GM23248 (cell line): Measurements from ENCODE around the gene CHIT1. TPM values are rescaled to one million over a fixed set of nuclear protein-coding genes. Genes with fewer than 3 reads are reported as not detected.

Experiments used
- DNase-seq: peaks from one replicate; pipeline ENCODE4 v3.0.0-alpha.2; 2015
- H2AFZ ChIP-seq: fragments of 200-600 bp; sonication (generic); 2 replicates; pipeline ENCODE4 v1.6.1; 2016; ENCODE audit warnings: antibody characterized with exemption
- H3F3A ChIP-seq: fragments of 200-600 bp; sonication (generic); 2 replicates; pipeline ENCODE4 v1.6.1; 2016; ENCODE audit warnings: mild to moderate bottlenecking, antibody characterized with exemption, mixed run types; ENCODE audit not compliant: insufficient read depth
- H3K27ac ChIP-seq: fragments of 200-600 bp; sonication (generic); 2 replicates; pipeline ENCODE4 v1.5.1; 2016; ENCODE audit warnings: mild to moderate bottlenecking
- H3K27me3 ChIP-seq: fragments of 200-600 bp; sonication (generic); replicated peaks from 2 replicates; pipeline ENCODE4 v1.6.1; 2016; ENCODE audit warnings: mild to moderate bottlenecking; ENCODE audit not compliant: insufficient read depth
- H3K36me3 ChIP-seq: fragments of 200-600 bp; sonication (generic); 2 replicates; pipeline ENCODE4 v1.6.1; 2016; ENCODE audit warnings: low read depth, mild to moderate bottlenecking
- H3K4me1 ChIP-seq: fragments of 200-600 bp; sonication (generic); 2 replicates; pipeline ENCODE4 v1.6.1; 2016; ENCODE audit warnings: mild to moderate bottlenecking; ENCODE audit not compliant: insufficient read depth
- H3K4me2 ChIP-seq: fragments of 200-600 bp; sonication (generic); one replicate; pipeline ENCODE4 v1.6.1; 2016; ENCODE audit warnings: mild to moderate bottlenecking; ENCODE audit not compliant: unreplicated experiment
- H3K4me3 ChIP-seq: fragments of 200-600 bp; sonication (generic); 2 replicates; pipeline ENCODE4 v1.5.1; 2016; ENCODE audit warnings: mild to moderate bottlenecking
- H3K79me2 ChIP-seq: fragments of 200-600 bp; sonication (generic); 2 replicates; pipeline ENCODE4 v1.6.1; 2016; ENCODE audit warnings: mild to moderate bottlenecking; ENCODE audit not compliant: insufficient read depth
- H3K9ac ChIP-seq: fragments of 200-600 bp; sonication (generic); 2 replicates; pipeline ENCODE4 v1.6.1; 2016; ENCODE audit warnings: mild to moderate bottlenecking
- H3K9me2 ChIP-seq: fragments of 200-600 bp; sonication (generic); 2 replicates; pipeline ENCODE4 v1.6.1; 2016; ENCODE audit warnings: mixed run types, mild to moderate bottlenecking, moderate library complexity; ENCODE audit not compliant: insufficient read depth
- H3K9me3 ChIP-seq: fragments of 200-600 bp; sonication (generic); one replicate; pipeline ENCODE4 v1.6.1; 2017; ENCODE audit warnings: low read depth
- H4K20me1 ChIP-seq: fragments of 200-600 bp; sonication (generic); 2 replicates; pipeline ENCODE4 v1.6.0; 2016; ENCODE audit not compliant: insufficient read depth
- EZH2 ChIP-seq: fragments of 200-600 bp; sonication (generic); IDR thresholded peaks from 2 replicates; pipeline ENCODE4 v1.6.1; 2018; ENCODE audit warnings: antibody characterized with exemption, mild to moderate bottlenecking; ENCODE audit not compliant: insufficient read depth, poor library complexity, severe bottlenecking
- EZH2phosphoT487 ChIP-seq: fragments of 200-600 bp; sonication (generic); IDR thresholded peaks from 2 replicates; pipeline ENCODE4 v1.6.1; 2018; ENCODE audit warnings: antibody characterized with exemption, moderate library complexity, mild to moderate bottlenecking, low read depth; ENCODE audit not compliant: insufficient read depth
- WGBS, 2 experiments: methylation state at CpG; one replicate each; pipeline ENCODE4 v1.1.6; 2015 to 2017; ENCODE audit warnings: low lambda C conversion rate in 2 of 2, low coverage in 1 of 2; ENCODE audit errors: missing lambda C conversion rate in 2 of 2; 5-methylcytosine and 5-hydroxymethylcytosine counted together
- in situ Hi-C: fragments of 300-500 bp; cut with MboI; formaldehyde crosslinking; loops from 2 replicates; pipeline ENCODE4 v1.15.0; 2020
- polyA plus RNA-seq: library from polyadenylated mRNA; unstranded; fragments of >200 nt; fragmentation: Nextera tagmentation; extraction: Ambion mirVana; gene quantifications from 2 replicates; pipeline ENCODE4 v1.2.1, GENCODE V29; 2016
- total RNA-seq: library from RNA; depleted of rRNA; stranded (reverse); fragments of >200 nt; shearing (Covaris generic); gene quantifications from 2 replicates; pipeline ENCODE4 v1.2.3, GENCODE V29; 2014

Gene CHIT1
- total and polyA plus RNA-seq, 2 experiments from 2014 or later = not detected

- in situ Hi-C loops = no loop called here
Measured at GRCh38 chr1:203200916-203201315, 28.6 kb downstream of the CHIT1 start.

DNA sequence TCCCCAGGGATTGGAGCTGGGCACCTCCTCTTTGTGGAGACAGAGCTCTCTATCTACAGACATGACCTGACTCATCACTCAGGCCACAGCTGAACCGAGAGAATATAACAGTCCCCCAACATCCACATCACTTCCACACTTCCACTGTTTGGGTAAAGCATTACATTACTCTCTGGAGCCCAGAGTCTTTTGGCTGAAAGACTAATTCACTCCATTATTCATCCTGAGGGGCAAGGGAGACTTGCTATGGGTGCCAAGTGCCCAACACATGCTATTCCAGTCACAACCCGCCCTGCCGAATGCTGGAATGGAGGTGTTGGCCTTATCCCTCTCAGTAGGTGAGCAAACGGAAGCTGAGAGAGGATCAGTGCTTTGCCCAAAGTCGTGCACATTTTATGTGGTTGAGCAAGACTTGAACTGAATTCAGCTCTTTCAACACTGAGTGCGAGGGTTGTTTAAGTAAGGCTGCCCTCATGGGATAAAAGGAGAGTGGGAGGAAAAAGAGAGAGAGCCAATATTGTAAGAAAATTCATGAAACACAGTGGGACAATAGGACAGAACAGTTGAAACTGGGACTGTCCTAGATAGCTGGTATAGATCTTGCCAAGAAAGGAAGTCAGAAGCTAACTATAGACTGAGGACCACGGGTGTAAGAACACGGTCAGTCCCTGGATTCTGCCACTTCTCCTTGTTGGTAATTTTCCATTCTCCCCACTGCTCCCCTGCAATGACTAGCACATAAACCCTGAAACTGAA is 29.5 kb downstream of the CHIT1 start:
- Histone ChIP-seq H3K9ac (peak overlapping the region; percentile 32), H3K27me3 (no peaks in the 10 kb centered on the region), H3K4me1 (peaks cover 67% of the 10 kb centered on the region), H3K36me3 (no peaks in the 10 kb centered on the region), H2AFZ (peak overlapping the region; percentile 15; the same call in 1 of the 2 replicates), H4K20me1 (no peaks in the 10 kb centered on the region), H3F3A (peaks cover 51% of the 10 kb centered on the region), H3K9me2 (no peaks in the 10 kb centered on the region), H3K79me2 (no peaks in the 10 kb centered on the region), H3K27ac (peak overlapping the region; percentile 81), H3K4me3 (0 out of 2 replicates have a peak overlapping the region, but pooled peaks have one; percentile 20), H3K4me2 (peak overlapping the region; percentile 32), H3K9me3 (no peaks in the 10 kb centered on the region)
- TF ChIP-seq EZH2phosphoT487 (no peak), EZH2 (no peak)
- in situ Hi-C loops = no loop called here
- WGBS, 2 experiments = 21% methylated on average over 8 of the region's 8 CpGs
- DNase-seq = peak; percentile 90

More at GRCh38 chr1:203200916-203201315, 28.6 kb downstream of the CHIT1 start:
- H3K36me3 ChIP-seq = no peaks in the 10 kb centered on the region
- H3K4me2 ChIP-seq = no peak overlapping the region
- WGBS, 2 experiments = 78 to 90% methylated on average over 1 of the region's 1 CpG
- peaks cover 51% of the 10 kb centered on the region for H3F3A ChIP-seq
- no peaks in the 10 kb centered on the region for H4K20me1 ChIP-seq
- H3K4me3 ChIP-seq = no peak overlapping the region
- no peaks in the 10 kb centered on the region for H3K79me2 ChIP-seq
- H2AFZ ChIP-seq = no peak overlapping the region; the same call in 1 of the 2 replicates
- H3K4me1 ChIP-seq = peaks cover 67% of the 10 kb centered on the region
- no peak for DNase-seq
- no peaks in the 10 kb centered on the region for H3K9me2 ChIP-seq
- H3K9ac ChIP-seq = no peak overlapping the region
- H3K27me3 ChIP-seq = no peaks in the 10 kb centered on the region
- peak overlapping the region; percentile 81 for H3K27ac ChIP-seq
- TF ChIP-seq EZH2 (no peak), EZH2phosphoT487 (no peak)
- H3K9me3 ChIP-seq = no peaks in the 10 kb centered on the region

GRCh38 chr1:203199481-203199815 is 30.0 kb downstream of the CHIT1 start:
- Histone ChIP-seq H3K9me2 (no peaks in the 10 kb centered on the region), H3K4me1 (peaks cover 67% of the 10 kb centered on the region), H3K4me3 (no peak overlapping the region), H2AFZ (no peak overlapping the region), H3K27ac (peak overlapping the region; percentile 81), H3F3A (peaks cover 51% of the 10 kb centered on the region), H3K9me3 (no peaks in the 10 kb centered on the region), H4K20me1 (no peaks in the 10 kb centered on the region), H3K9ac (0 out of 2 replicates have a peak overlapping the region, but pooled peaks have one; percentile 4), H3K36me3 (no peaks in the 10 kb centered on the region), H3K27me3 (no peaks in the 10 kb centered on the region), H3K4me2 (peak overlapping the region; percentile 32), H3K79me2 (no peaks in the 10 kb centered on the region)
- in situ Hi-C loops = no loop called here
- TF ChIP-seq EZH2 = no peak
- TF ChIP-seq EZH2phosphoT487 = no peak
- DNase-seq = no peak
- WGBS, 2 experiments = 80 to 86% methylated on average over 6 of the region's 6 CpGs

DNA sequence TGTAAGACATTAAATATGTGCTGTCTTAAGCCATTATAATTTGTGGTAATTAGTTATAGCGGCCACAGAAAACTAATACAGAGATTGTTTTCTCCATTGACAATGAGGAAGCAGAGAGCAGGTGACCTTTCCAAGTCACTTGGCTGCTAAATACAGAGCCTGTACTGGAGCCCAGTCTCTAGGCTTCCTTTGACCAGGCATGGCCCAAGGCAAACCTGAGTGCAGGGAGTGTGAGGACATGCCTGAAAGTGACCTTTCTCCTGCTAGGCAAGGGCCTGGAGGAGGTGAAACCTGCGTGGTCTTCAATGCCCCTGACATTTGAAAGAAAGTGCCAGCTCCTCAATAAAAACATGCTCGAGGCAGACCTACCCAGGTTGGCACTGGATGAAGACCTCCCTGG is 30.5 kb downstream of the CHIT1 start:
- Histone ChIP-seq H3K9me3 (no peaks in the 10 kb centered on the region), H3K9ac (no peak overlapping the region), H3K36me3 (no peaks in the 10 kb centered on the region), H3K4me3 (no peak overlapping the region), H3K4me1 (peaks cover 67% of the 10 kb centered on the region), H3K9me2 (no peaks in the 10 kb centered on the region), H3K79me2 (no peaks in the 10 kb centered on the region), H4K20me1 (no peaks in the 10 kb centered on the region), H3K27me3 (no peaks in the 10 kb centered on the region), H3F3A (peaks cover 51% of the 10 kb centered on the region), H3K4me2 (peak overlapping the region; percentile 32), H3K27ac (peak overlapping the region; percentile 81), H2AFZ (no peak overlapping the region)
- DNase-seq = no peak
- in situ Hi-C loops = no loop called here
- WGBS, 2 experiments = 73 to 77% methylated on average over 3 of the region's 3 CpGs
- no peak for TF ChIP-seq EZH2
- TF ChIP-seq EZH2phosphoT487 = no peak
